Tibial artery (tissue), 4 donors: ENCODE results near the gene CLBA1.

Source experiments
- DNase-seq, 2 donors: peaks; one replicate each; pipeline ENCODE4 v3.0.0-alpha.2; 2019
- H3K27ac ChIP-seq, 2 donors: fragments of 200-600 bp; sonication (generic) in 1 of 2; 1 replicate in 1 of 2; 2 replicates in 1 of 2; pipeline ENCODE4 v1.5.1; 2018 to 2019; ENCODE audit warnings: mild to moderate bottlenecking in 1 of 2
- H3K27me3 ChIP-seq, 2 donors: fragments of 200-600 bp; sonication (generic) in 1 of 2; one replicate each; pipeline versions ENCODE4 v1.5.1 to v1.6.0; 2016 to 2019
- H3K36me3 ChIP-seq, 3 donors: fragments of 200-600 bp; sonication (generic) in 2 of 3; one replicate each; pipeline ENCODE4 v1.5.1; 2016 to 2019; ENCODE audit warnings: mild to moderate bottlenecking in 2 of 3
- H3K4me1 ChIP-seq, 4 donors: fragments of 200-600 bp; sonication (generic) in 2 of 4; 1 replicate in 3 of 4; 2 replicates in 1 of 4; pipeline ENCODE4 v1.5.1; 2016 to 2019
- H3K4me3 ChIP-seq, 2 donors: fragments of 200-600 bp; sonication (generic) in 1 of 2; 1 replicate in 1 of 2; 2 replicates in 1 of 2; pipeline ENCODE4 v1.5.1; 2018 to 2019; ENCODE audit warnings: mild to moderate bottlenecking in 2 of 2
- H3K9me3 ChIP-seq, 3 donors: fragments of 200-600 bp; sonication (generic) in 1 of 3; one replicate each; pipeline ENCODE4 v1.5.1; 2016 to 2019
- intact Hi-C: fragments of 100-400 bp; cut with DNase I; formaldehyde crosslinking; loops from one replicate; pipeline ENCODE4 v1.15.0; 2023; ENCODE audit warnings: low total_unique reads
- TF ChIP-seq, protein P1 (sequence below), 2 experiments: fragments of 200-600 bp in 1 of 2; fragments of 450-650 bp in 1 of 2; IDR thresholded peaks; one replicate each; pipeline ENCODE4 v1.5.1; 2017 to 2019; ENCODE audit warnings: antibody characterized with exemption in 2 of 2, mild to moderate bottlenecking in 1 of 2, moderate library complexity in 1 of 2

CLBA1 gene

DNA sequence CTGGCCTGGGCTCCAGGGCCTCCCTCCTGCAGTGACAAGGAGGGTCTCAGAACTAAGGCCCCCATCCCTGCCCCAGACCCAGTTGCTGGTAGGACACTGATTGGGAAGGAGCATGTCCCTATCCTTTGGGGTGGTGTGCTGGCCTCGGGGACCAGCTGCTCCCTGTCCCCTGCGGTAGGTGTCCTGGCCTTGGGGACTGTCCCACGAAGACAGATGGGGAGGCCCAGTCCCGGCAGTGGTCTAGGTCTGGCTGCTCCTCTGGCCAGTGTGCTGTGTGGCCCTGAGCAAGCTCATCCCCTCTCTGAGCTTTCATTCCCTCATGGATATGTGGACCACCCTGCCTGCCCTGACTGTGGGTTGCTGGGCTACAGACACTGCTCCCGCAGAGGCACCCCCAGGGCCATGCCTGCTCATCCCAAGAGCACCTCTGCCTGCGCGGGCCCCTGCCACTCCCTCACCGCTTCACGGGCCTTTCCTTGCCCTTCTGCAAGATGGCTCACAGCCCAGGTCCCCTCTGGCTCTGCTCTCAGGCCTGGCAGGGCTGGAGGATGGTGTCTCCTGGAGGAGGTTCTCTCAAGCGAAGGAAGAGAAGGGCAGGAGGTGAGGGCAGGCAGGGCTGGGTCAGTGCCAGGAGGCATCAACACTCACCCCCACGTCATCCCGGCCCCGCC lies 19.9 kb upstream of the CLBA1 start:
- no peaks in the 10 kb centered on the region for H3K36me3 ChIP-seq
- H3K9me3 ChIP-seq, result no peaks in the 10 kb centered on the region
- peaks cover 0 to 44% (median 38%) of the 10 kb centered on the region in 4 donors for H3K4me1 ChIP-seq
- H3K27me3 ChIP-seq, result no peaks in the 10 kb centered on the region
- H3K27ac ChIP-seq, result peak overlapping the region; percentile 93 to 97
- intact Hi-C loops, result loop anchor here (2.0 kb wide), 1 partner anchor 31 kb away; no protein-coding TSS in a partner anchor
- peak in 1 of 2 donors; percentile 70 for DNase-seq
- TF ChIP-seq, protein P1, sequence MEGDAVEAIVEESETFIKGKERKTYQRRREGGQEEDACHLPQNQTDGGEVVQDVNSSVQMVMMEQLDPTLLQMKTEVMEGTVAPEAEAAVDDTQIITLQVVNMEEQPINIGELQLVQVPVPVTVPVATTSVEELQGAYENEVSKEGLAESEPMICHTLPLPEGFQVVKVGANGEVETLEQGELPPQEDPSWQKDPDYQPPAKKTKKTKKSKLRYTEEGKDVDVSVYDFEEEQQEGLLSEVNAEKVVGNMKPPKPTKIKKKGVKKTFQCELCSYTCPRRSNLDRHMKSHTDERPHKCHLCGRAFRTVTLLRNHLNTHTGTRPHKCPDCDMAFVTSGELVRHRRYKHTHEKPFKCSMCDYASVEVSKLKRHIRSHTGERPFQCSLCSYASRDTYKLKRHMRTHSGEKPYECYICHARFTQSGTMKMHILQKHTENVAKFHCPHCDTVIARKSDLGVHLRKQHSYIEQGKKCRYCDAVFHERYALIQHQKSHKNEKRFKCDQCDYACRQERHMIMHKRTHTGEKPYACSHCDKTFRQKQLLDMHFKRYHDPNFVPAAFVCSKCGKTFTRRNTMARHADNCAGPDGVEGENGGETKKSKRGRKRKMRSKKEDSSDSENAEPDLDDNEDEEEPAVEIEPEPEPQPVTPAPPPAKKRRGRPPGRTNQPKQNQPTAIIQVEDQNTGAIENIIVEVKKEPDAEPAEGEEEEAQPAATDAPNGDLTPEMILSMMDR (IDR thresholded peaks at IDR 0.05), result no peak
- H3K4me3 ChIP-seq, result no peak overlapping the region

DNA sequence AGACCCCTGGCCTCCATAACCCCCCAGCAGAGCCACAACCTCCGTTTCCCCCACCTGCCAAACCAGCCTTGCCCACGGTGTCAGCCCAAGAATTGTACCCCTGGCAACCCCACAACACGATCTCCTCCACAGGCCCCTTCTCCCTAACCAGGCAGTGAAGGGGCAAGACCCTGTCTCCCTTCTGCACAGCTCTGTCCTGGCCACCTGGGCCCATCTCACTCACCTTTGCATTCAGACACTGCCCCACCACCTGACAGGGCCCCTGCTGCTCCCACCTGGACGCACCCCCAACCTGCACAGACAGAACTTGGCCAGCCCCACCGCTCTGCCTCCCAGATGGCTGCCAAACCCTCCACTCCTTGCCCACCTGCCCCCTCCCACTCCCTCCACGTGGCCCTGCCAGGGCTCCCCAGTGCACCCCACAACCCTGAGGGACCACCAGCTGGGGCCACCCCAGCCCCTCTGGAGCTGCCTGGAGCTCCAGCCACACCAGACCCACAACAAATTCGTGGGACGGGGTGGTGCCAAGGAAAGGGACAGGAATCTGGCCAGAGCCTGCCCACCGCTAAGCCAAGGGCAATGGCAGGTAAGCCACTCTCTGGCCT lies 19.2 kb upstream of the CLBA1 start:
- Histone ChIP-seq H3K27me3 (no peaks in the 10 kb centered on the region), H3K4me1 (peaks cover 0 to 51% (median 43%) of the 10 kb centered on the region in 4 donors), H3K4me3 (no peak overlapping the region), H3K36me3 (no peaks in the 10 kb centered on the region), H3K27ac (peak overlapping the region; percentile 93 to 97), H3K9me3 (no peaks in the 10 kb centered on the region)
- intact Hi-C loops, result no loop called here
- TF ChIP-seq, protein P1 (IDR thresholded peaks at IDR 0.05), result no peak
- DNase-seq, result peak in 1 of 2 donors; percentile 69

- TF ChIP-seq, protein P1 (IDR thresholded peaks at IDR 0.05), result no peak
- H3K27me3 ChIP-seq, result no peaks in the 10 kb centered on the region
- H3K4me1 ChIP-seq, result peaks cover 0 to 57% (median 49%) of the 10 kb centered on the region in 4 donors
- intact Hi-C loops, result no loop called here
- no peak for DNase-seq
- H3K36me3 ChIP-seq, result no peaks in the 10 kb centered on the region
- H3K9me3 ChIP-seq, result no peaks in the 10 kb centered on the region
- peak overlapping the region; percentile 45 to 51 for H3K4me3 ChIP-seq
- H3K27ac ChIP-seq, result peak overlapping the region; percentile 93 to 97
Measured at GRCh38 chr14:104966981-104967385, 18.6 kb upstream of the CLBA1 start.

GRCh38 chr14:104967386-104968152 lies 18.0 kb upstream of the CLBA1 start:
- DNase-seq, result peak; percentile 71 to 94
- TF ChIP-seq, protein P1 (IDR thresholded peaks at IDR 0.05), result no peak
- Histone ChIP-seq H3K4me3 (peak overlapping the region; percentile 45 to 51), H3K4me1 (peaks cover 0 to 63% (median 55%) of the 10 kb centered on the region in 4 donors), H3K36me3 (no peaks in the 10 kb centered on the region), H3K27me3 (no peaks in the 10 kb centered on the region), H3K9me3 (no peaks in the 10 kb centered on the region), H3K27ac (peak overlapping the region; percentile 93 to 97)
- intact Hi-C loops, result no loop called here

- Histone ChIP-seq H3K4me3 (peak overlapping the region; percentile 45 to 51), H3K36me3 (no peaks in the 10 kb centered on the region), H3K27me3 (no peaks in the 10 kb centered on the region), H3K27ac (peak overlapping the region; percentile 93 to 97), H3K9me3 (no peaks in the 10 kb centered on the region), H3K4me1 (peaks cover 0 to 68% (median 61%) of the 10 kb centered on the region in 4 donors)
- intact Hi-C loops, result no loop called here
- TF ChIP-seq, protein P1 (IDR thresholded peaks at IDR 0.05), result no peak
- DNase-seq, result peak; percentile 88 to 96
Measured at GRCh38 chr14:104968153-104968527, 17.4 kb upstream of the CLBA1 start.
